CD4-positive, alpha-beta memory T cell (primary cell): ENCODE measurements around the gene ALOX12B. TPM values are rescaled to one million over a fixed set of nuclear protein-coding genes. Genes with fewer than 3 reads are reported as not detected.

Experiments used
- CTCF ChIA-PET: fragments of 350-600 bp; sonication (Branson Sonifier 250); formaldehyde crosslinking; loops from one replicate; lab custom pipeline; 2021; ENCODE audit warnings: inconsistent platforms; ENCODE audit not compliant: partially characterized antibody; lab: Charles Lee
- POLR2A ChIA-PET: fragments of 350-600 bp; sonication (Branson Sonifier 250); formaldehyde crosslinking; loops from one replicate; lab custom pipeline; 2021; ENCODE audit not compliant: partially characterized antibody; lab: Charles Lee
- DNase-seq, 5 donors: peaks; one replicate each; pipeline versions ENCODE4 v3.0.0 to v3.0.0-alpha.2; 2020 to 2022; ENCODE audit warnings: mixed read lengths in 1 of 5
- H3K27ac ChIP-seq: one replicate; pipeline ENCODE4 v1.7.0; 2013; ENCODE audit warnings: low read depth, low read length
- H3K27me3 ChIP-seq: 2 replicates; pipeline ENCODE4 v1.7.0; 2013; ENCODE audit warnings: mild to moderate bottlenecking, low read length, moderate library complexity; ENCODE audit not compliant: insufficient read depth
- H3K36me3 ChIP-seq: 2 replicates; pipeline ENCODE4 v1.7.0; 2013; ENCODE audit warnings: mild to moderate bottlenecking, low read length, moderate library complexity; ENCODE audit not compliant: insufficient read depth
- H3K4me1 ChIP-seq: 2 replicates; pipeline ENCODE4 v1.7.0; 2013; ENCODE audit warnings: mild to moderate bottlenecking, low read length, moderate library complexity; ENCODE audit not compliant: insufficient read depth
- H3K4me3 ChIP-seq, 2 donors: one replicate each; pipeline ENCODE4 v1.7.0; 2013; ENCODE audit warnings: low read length in 2 of 2, mild to moderate bottlenecking in 1 of 2
- H3K9me3 ChIP-seq, 2 donors: one replicate each; pipeline ENCODE4 v1.7.0; 2013; ENCODE audit warnings: low read length in 2 of 2, control low read depth in 1 of 2; ENCODE audit not compliant: control insufficient read depth in 1 of 2
- H3K27ac Mint-ChIP-seq, 7 donors: one replicate each; pipeline ENCODE4 v1.8.0; 2020 to 2021; ENCODE audit warnings: mixed read lengths in 7 of 7, mild to moderate bottlenecking in 6 of 7, inconsistent platforms in 3 of 7, moderate library complexity in 3 of 7
- H3K27me3 Mint-ChIP-seq, 2 donors: one replicate each; pipeline ENCODE4 v1.8.0; 2020 to 2021; ENCODE audit warnings: mixed read lengths in 2 of 2
- H3K36me3 Mint-ChIP-seq, 2 donors: one replicate each; pipeline ENCODE4 v1.8.0; 2020 to 2021; ENCODE audit warnings: mixed read lengths in 2 of 2, inconsistent platforms in 1 of 2, mild to moderate bottlenecking in 1 of 2
- H3K4me1 Mint-ChIP-seq, 4 donors: one replicate each; pipeline ENCODE4 v1.8.0; 2020 to 2021; ENCODE audit warnings: mixed read lengths in 4 of 4, mild to moderate bottlenecking in 1 of 4
- H3K4me3 Mint-ChIP-seq, 8 donors: one replicate each; pipeline ENCODE4 v1.8.0; 2020 to 2021; ENCODE audit warnings: mixed read lengths in 8 of 8, mild to moderate bottlenecking in 7 of 8, moderate library complexity in 6 of 8, inconsistent platforms in 3 of 8
- H3K9me3 Mint-ChIP-seq, 8 donors: one replicate each; pipeline ENCODE4 v1.8.0; 2020 to 2021; ENCODE audit warnings: mixed read lengths in 8 of 8, mild to moderate bottlenecking in 5 of 8, inconsistent platforms in 3 of 8, moderate library complexity in 1 of 8
- intact Hi-C: fragments of 100-400 bp; cut with micrococcal nuclease; formaldehyde crosslinking; loops from one replicate; pipeline ENCODE4 v1.15.1; 2023
- polyA plus RNA-seq, 2 donors: library from polyadenylated mRNA; unstranded; fragments of 300-500 nt; fragmentation: Illumina TruSeq; gene quantifications; one replicate each; pipeline ENCODE4 v1.2.3, GENCODE V29; 2021
- total RNA-seq, 2 experiments: library from RNA; stranded (reverse); gene quantifications; one replicate each; pipeline ENCODE4 v1.2.3, GENCODE V29; 2021

The ALOX12B gene
- total RNA-seq (under 1 TPM in 1 of 2 experiments, not detected in 1; 0.44 TPM), polyA plus RNA-seq (under 1 TPM in 1 of 2 donors, not detected in 1; 0.79 TPM)

GRCh38 chr17:8087075-8087951 is at the start of gene ALOX12B:
Gene ALOX12B (minus strand): TSS chr17:8087716. CDS start chr17:8087442, 274 bp downstream.
- H3K9me3 Mint-ChIP-seq = peaks cover 0 to 2% (median 0%) of the 10 kb centered on the region in 8 donors
- no peaks in the 10 kb centered on the region for H3K4me1 Mint-ChIP-seq
- Histone ChIP-seq H3K4me1 (no peaks in the 10 kb centered on the region), H3K27ac (no peak within 1 kb of the TSS), H3K36me3 (no peaks in the 10 kb centered on the region), H3K27me3 (no peaks in the 10 kb centered on the region), H3K4me3 (no peak within 1 kb of the TSS), H3K9me3 (no peaks in the 10 kb centered on the region)
- no peak within 1 kb of the TSS for H3K27ac Mint-ChIP-seq
- intact Hi-C loops = no loop called here
- ChIA-PET POLR2A (interaction anchor here (0.9 to 1.0 kb wide), 2 partner anchors 14 to 201 kb away, joined by 3 read pairs; partner anchors contain the start of gene RANGRF), CTCF (interaction anchor here (1.1 to 7.6 kb wide), 5 partner anchors 13 to 27 kb away, joined by 3 to 178 read pairs (median 17); no protein-coding TSS in a partner anchor)
- H3K27me3 Mint-ChIP-seq = peaks cover 14 to 20% of the 10 kb centered on the region in 2 donors
- no peak for DNase-seq
- no peaks in the 10 kb centered on the region for H3K36me3 Mint-ChIP-seq
- H3K4me3 Mint-ChIP-seq = no peak within 1 kb of the TSS

GRCh38 chr17:8133941-8134340 is 46.4 kb upstream of the ALOX12B start:
- Mint-ChIP-seq H3K27ac (peak overlapping the region in 1 of 7 donors; percentile 19), H3K36me3 (no peaks in the 10 kb centered on the region), H3K4me1 (peaks cover 0 to 3% (median 0%) of the 10 kb centered on the region in 4 donors), H3K9me3 (peaks cover 0 to 2% (median 0%) of the 10 kb centered on the region in 8 donors), H3K27me3 (peaks cover 0 to 3% of the 10 kb centered on the region in 2 donors), H3K4me3 (no peak overlapping the region)
- H3K4me3 ChIP-seq = no peak overlapping the region
- H3K36me3 ChIP-seq = no peaks in the 10 kb centered on the region
- H3K9me3 ChIP-seq = no peaks in the 10 kb centered on the region
- no peak overlapping the region for H3K27ac ChIP-seq
- intact Hi-C loops = no loop called here
- CTCF ChIA-PET = interaction anchor here (0.9 to 1.9 kb wide), 4 partner anchors 14 to 24 kb away, joined by 3 to 9 read pairs (median 4); no protein-coding TSS in a partner anchor
- H3K27me3 ChIP-seq = no peaks in the 10 kb centered on the region
- no peak for DNase-seq
- H3K4me1 ChIP-seq = peaks cover 10% of the 10 kb centered on the region
- POLR2A ChIA-PET = interaction anchor here (0.6 to 1.4 kb wide), 5 partner anchors 12 to 110 kb away, joined by 3 to 5 read pairs (median 4); no protein-coding TSS in a partner anchor

DNA sequence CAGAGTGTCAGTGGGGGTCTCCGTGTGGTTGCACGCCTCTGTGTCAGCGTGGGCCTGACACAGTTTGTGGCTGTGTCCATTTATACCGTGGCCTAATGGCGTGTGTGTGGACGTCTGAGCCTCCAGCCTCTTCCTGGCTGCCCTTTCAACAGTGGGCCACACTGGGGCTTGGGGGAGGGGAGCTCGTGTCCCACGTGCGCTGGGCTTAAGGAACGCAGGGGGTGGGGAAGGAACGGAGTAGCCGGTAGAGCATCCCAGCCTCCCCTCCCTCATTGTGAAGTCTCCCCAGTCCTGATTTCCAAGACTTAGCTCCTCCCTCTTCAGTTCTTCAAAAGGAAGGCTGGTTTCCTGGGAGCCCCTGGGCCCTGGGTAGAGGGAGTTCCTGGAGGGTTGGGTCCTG is 45.9 kb upstream of the ALOX12B start:
- no peak overlapping the region for H3K4me3 Mint-ChIP-seq
- POLR2A ChIA-PET = interaction anchor here (0.9 to 1.4 kb wide), 5 partner anchors 11 to 55 kb away, joined by 3 to 5 read pairs (median 4); no protein-coding TSS in a partner anchor

GRCh38 chr17:8131844-8132441 is 44.4 kb upstream of the ALOX12B start:
- Histone ChIP-seq H3K4me3 (no peak overlapping the region), H3K4me1 (peaks cover 4% of the 10 kb centered on the region), H3K36me3 (no peaks in the 10 kb centered on the region), H3K9me3 (no peaks in the 10 kb centered on the region), H3K27me3 (no peaks in the 10 kb centered on the region), H3K27ac (no peak overlapping the region)
- ChIA-PET POLR2A (interaction anchor here (0.7 to 0.8 kb wide), 4 partner anchors 12 to 163 kb away, joined by 3 to 4 read pairs (median 4); partner anchors contain the start of gene SLC25A35), CTCF (interaction anchor here (0.7 to 1.2 kb wide), 4 partner anchors 12 to 160 kb away, joined by 3 to 5 read pairs (median 3); no protein-coding TSS in a partner anchor)
- Mint-ChIP-seq H3K4me1 (peaks cover 4 to 7% (median 5%) of the 10 kb centered on the region in 4 donors), H3K27ac (peak overlapping the region in 1 of 7 donors; percentile 55), H3K36me3 (no peaks in the 10 kb centered on the region), H3K27me3 (peaks cover 0 to 6% of the 10 kb centered on the region in 2 donors), H3K9me3 (peaks cover 0 to 2% (median 0%) of the 10 kb centered on the region in 8 donors), H3K4me3 (no peak overlapping the region)
- no peak for DNase-seq
- intact Hi-C loops = no loop called here

More for the DNA sequence above, 45.9 kb upstream of the ALOX12B start:
- H3K9me3 ChIP-seq = no peaks in the 10 kb centered on the region
- Mint-ChIP-seq H3K9me3 (peaks cover 0 to 2% (median 0%) of the 10 kb centered on the region in 8 donors), H3K27ac (no peak overlapping the region), H3K27me3 (peaks cover 0 to 3% of the 10 kb centered on the region in 2 donors), H3K36me3 (no peaks in the 10 kb centered on the region), H3K4me1 (peaks cover 0 to 3% (median 0%) of the 10 kb centered on the region in 4 donors)
- no peak overlapping the region for H3K4me3 ChIP-seq
- no peak for DNase-seq
- CTCF ChIA-PET = interaction anchor here (1.0 to 1.9 kb wide), 3 partner anchors 14 to 23 kb away, joined by 3 to 9 read pairs (median 4); no protein-coding TSS in a partner anchor
- intact Hi-C loops = no loop called here
- no peaks in the 10 kb centered on the region for H3K36me3 ChIP-seq
- no peaks in the 10 kb centered on the region for H3K27me3 ChIP-seq
- peaks cover 9% of the 10 kb centered on the region for H3K4me1 ChIP-seq
- H3K27ac ChIP-seq = no peak overlapping the region

- ChIA-PET CTCF (interaction anchor here (0.6 to 2.7 kb wide), 2 partner anchors 10 to 605 kb away, joined by 4 to 16 read pairs; no protein-coding TSS in a partner anchor), POLR2A (interaction anchor here (0.7 to 2.5 kb wide), 5 partner anchors 8 to 64 kb away, joined by 3 to 20 read pairs (median 3); no protein-coding TSS in a partner anchor)
- Mint-ChIP-seq H3K27me3 (peaks cover 1 to 20% of the 10 kb centered on the region in 2 donors), H3K4me1 (peaks cover 29 to 41% (median 34%) of the 10 kb centered on the region in 4 donors), H3K9me3 (peaks cover 0 to 16% (median 0%) of the 10 kb centered on the region in 8 donors), H3K27ac (peak overlapping the region in 1 of 7 donors; percentile 63), H3K4me3 (peak overlapping the region in 1 of 8 donors; percentile 2), H3K36me3 (peaks cover 0 to 17% of the 10 kb centered on the region in 2 donors)
- H3K4me1 ChIP-seq = peaks cover 38% of the 10 kb centered on the region
- no peak overlapping the region for H3K27ac ChIP-seq
- intact Hi-C loops = no loop called here
- no peaks in the 10 kb centered on the region for H3K9me3 ChIP-seq
- no peak overlapping the region for H3K4me3 ChIP-seq
- no peaks in the 10 kb centered on the region for H3K36me3 ChIP-seq
- DNase-seq = no peak
- peaks cover 6% of the 10 kb centered on the region for H3K27me3 ChIP-seq
These were observed 40.7 kb upstream of the ALOX12B start for GRCh38 chr17:8128125-8128784.

- peaks cover 6 to 19% of the 10 kb centered on the region in 2 donors for H3K27me3 Mint-ChIP-seq
- intact Hi-C loops = no loop called here
- H3K27me3 ChIP-seq = peaks cover 20% of the 10 kb centered on the region
- H3K27ac Mint-ChIP-seq = peak overlapping the region; percentile 58 to 100 (median 86)
- H3K4me3 Mint-ChIP-seq = peak overlapping the region; percentile 90 to 99 (median 94)
- H3K4me1 Mint-ChIP-seq = peaks cover 35 to 52% (median 43%) of the 10 kb centered on the region in 4 donors
- no peaks in the 10 kb centered on the region for H3K36me3 ChIP-seq
- CTCF ChIA-PET = interaction anchor here (1.0 to 2.7 kb wide), 7 partner anchors 8 to 95 kb away, joined by 3 to 16 read pairs (median 4); partner anchors contain the start of gene ALOXE3
- no peaks in the 10 kb centered on the region for H3K9me3 ChIP-seq
- POLR2A ChIA-PET = interaction anchor here (0.8 to 2.5 kb wide), 18 partner anchors 7 to 257 kb away, joined by 3 to 20 read pairs (median 3); partner anchors contain the start of genes RANGRF and SLC25A35
- peak; percentile 31 to 44 (median 34) for DNase-seq
- H3K27ac ChIP-seq = no peak overlapping the region
- H3K4me1 ChIP-seq = peaks cover 54% of the 10 kb centered on the region
- H3K4me3 ChIP-seq = peak overlapping the region in 1 of 2 donors; percentile 57
- peaks cover 0 to 19% of the 10 kb centered on the region in 2 donors for H3K36me3 Mint-ChIP-seq
- H3K9me3 Mint-ChIP-seq = peaks cover 0 to 16% (median 0%) of the 10 kb centered on the region in 8 donors
These were observed 39.1 kb upstream of the ALOX12B start for GRCh38 chr17:8126491-8127066.
